ENCODE results near the gene FBL.

The FBL gene

DNA sequence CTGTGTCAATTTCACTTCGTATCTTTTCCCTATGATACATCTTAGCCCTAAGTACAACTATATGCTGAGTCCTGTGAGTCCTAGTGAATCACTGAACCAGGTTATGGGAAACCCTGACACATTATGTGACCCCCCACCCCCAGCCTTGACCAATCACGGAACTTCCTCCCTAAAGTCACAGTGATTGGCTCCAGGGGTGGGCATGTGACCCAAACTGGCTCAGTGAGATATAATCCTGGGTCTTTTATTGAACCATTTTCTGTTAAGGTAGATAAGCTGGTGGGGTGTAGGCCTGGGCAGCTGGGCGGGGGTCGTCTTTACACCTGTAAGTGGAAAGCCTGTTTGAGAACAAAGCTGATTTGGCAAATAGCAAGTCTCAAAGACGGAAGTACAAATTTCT, 19.8 kb upstream of the FBL start:
- Mint-ChIP-seq H3K4me3 (no peak overlapping the region), H3K36me3 (peaks cover 4% of the 10 kb centered on the region), H3K9me3 (ENCODE audit: low read depth) (no peaks in the 10 kb centered on the region), H3K27me3 (no peaks in the 10 kb centered on the region), H3K27ac (no peak overlapping the region), H3K4me1 (ENCODE audit: low read depth) (no peaks in the 10 kb centered on the region)

DNA sequence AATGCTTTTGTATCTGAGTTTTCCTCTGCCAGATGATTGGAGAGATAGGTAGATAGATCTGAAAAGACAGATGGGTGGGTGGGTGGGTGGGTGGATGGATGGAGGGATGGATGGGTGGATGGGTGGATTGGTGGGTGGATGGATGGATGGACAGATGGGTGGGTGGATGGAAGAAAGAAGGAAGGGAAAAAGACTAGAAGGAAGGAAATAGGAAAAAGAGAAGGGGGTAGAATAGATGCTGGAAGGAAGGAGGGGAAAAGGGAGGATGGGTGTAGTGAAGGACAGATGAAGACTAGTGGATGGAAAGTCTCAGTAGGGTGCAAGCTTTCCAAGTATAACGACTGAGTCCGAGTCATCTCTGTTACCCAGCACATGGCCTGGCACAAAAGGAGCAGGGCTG, 19.0 kb upstream of the FBL start:
- Mint-ChIP-seq H3K9me3 (ENCODE audit: low read depth) (no peaks in the 10 kb centered on the region), H3K27me3 (no peaks in the 10 kb centered on the region), H3K27ac (no peak overlapping the region), H3K36me3 (peaks cover 4% of the 10 kb centered on the region), H3K4me3 (no peak overlapping the region), H3K4me1 (ENCODE audit: low read depth) (no peaks in the 10 kb centered on the region)

- H3K4me3 Mint-ChIP-seq: no peak overlapping the region
- no peaks in the 10 kb centered on the region for H3K9me3 Mint-ChIP-seq (ENCODE audit: low read depth)
- H3K27me3 Mint-ChIP-seq: no peaks in the 10 kb centered on the region
- H3K27ac Mint-ChIP-seq: no peak overlapping the region
- H3K4me1 Mint-ChIP-seq (ENCODE audit: low read depth): no peaks in the 10 kb centered on the region
- H3K36me3 Mint-ChIP-seq: peaks cover 4% of the 10 kb centered on the region
Measured at GRCh38 chr19:39864118-39864517, 17.9 kb upstream of the FBL start.

DNA sequence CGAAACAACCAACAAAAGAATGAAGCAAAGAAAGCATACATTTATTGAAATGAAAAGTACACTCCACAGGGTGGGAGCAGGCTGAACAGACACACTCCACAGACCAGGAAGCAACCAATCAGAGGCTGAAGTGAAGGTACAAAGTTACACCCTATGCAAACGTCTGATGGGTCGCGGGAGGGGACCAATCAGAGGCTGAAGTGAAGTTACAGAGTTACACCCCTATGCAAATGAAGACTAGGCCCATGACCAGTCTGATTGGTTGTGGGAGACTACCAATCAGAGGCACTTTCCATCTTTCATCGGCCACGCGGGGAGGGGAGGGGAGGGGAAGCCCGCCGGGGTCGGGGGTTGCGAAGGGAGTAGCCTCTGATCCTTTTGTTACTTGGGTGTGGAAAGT, 12.4 kb upstream of the FBL start:
- H3K4me1 Mint-ChIP-seq (ENCODE audit: low read depth): no peaks in the 10 kb centered on the region
- H3K4me3 Mint-ChIP-seq: no peak overlapping the region
- peaks cover 3% of the 10 kb centered on the region for H3K27me3 Mint-ChIP-seq
- peaks cover 4% of the 10 kb centered on the region for H3K36me3 Mint-ChIP-seq
- H3K9me3 Mint-ChIP-seq (ENCODE audit: low read depth): no peaks in the 10 kb centered on the region
- no peak overlapping the region for H3K27ac Mint-ChIP-seq

- Mint-ChIP-seq H3K4me1 (ENCODE audit: low read depth) (no peaks in the 10 kb centered on the region), H3K9me3 (ENCODE audit: low read depth) (no peaks in the 10 kb centered on the region), H3K27ac (no peak overlapping the region), H3K27me3 (peaks cover 4% of the 10 kb centered on the region), H3K4me3 (no peak overlapping the region), H3K36me3 (no peaks in the 10 kb centered on the region)
Measured at GRCh38 chr19:39852882-39853281, 6.7 kb upstream of the FBL start.

DNA sequence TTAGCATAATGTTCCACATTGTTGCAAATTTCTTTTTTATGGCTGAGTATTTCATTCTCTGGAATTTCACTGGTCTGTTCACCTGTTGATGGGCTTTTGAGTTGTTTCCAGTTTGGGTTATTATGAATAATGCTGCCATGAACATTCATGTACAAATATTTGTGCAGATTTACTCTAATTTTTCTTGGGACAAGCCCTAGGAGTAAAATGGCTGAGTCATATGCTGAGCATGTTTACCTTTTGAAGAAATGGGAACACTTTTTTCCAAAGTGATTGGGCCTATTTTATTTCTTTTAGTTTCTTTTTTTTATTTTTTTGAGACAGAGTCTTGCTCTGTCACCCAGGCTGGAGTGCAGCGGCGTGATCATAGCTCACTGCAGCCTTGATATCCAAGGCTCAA, 4.7 kb upstream of the FBL start:
- H3K4me1 Mint-ChIP-seq (ENCODE audit: low read depth): peaks cover 9% of the 10 kb centered on the region
- no peak overlapping the region for H3K27ac Mint-ChIP-seq
- H3K4me3 Mint-ChIP-seq: no peak overlapping the region

GRCh38 chr19:39848392-39848791, 2.2 kb upstream of the FBL start:
- no peak overlapping the region for H3K4me3 Mint-ChIP-seq
- H3K9me3 Mint-ChIP-seq (ENCODE audit: low read depth): no peaks in the 10 kb centered on the region
- H3K27ac Mint-ChIP-seq: no peak overlapping the region
- peaks cover 2% of the 10 kb centered on the region for H3K27me3 Mint-ChIP-seq
- peaks cover 26% of the 10 kb centered on the region for H3K4me1 Mint-ChIP-seq (ENCODE audit: low read depth)
- H3K36me3 Mint-ChIP-seq: peaks cover 11% of the 10 kb centered on the region

More for the DNA sequence above, 4.7 kb upstream of the FBL start:
- no peaks in the 10 kb centered on the region for H3K9me3 Mint-ChIP-seq (ENCODE audit: low read depth)
- H3K27me3 Mint-ChIP-seq: peaks cover 4% of the 10 kb centered on the region
- no peaks in the 10 kb centered on the region for H3K36me3 Mint-ChIP-seq

DNA sequence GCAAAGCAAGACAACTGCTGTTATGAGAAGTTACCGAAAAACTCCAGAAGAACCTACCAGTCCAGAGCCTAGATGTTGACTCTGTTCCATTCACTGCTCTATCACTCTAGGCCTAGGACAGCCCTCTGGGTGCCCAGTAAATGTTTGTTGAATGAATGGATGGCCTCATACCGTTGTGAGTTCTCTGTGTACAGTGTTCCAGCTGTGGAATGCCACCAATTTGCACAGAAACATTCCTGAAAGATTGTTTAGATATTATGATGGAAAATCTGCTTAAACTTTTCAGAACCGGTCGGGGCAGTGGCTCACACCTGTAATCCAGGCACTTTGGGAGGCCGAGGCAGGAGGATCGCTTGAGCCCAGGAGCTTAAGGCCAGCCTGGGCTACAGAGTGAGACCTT, 1.3 kb upstream of the FBL start:
- H3K36me3 Mint-ChIP-seq: peaks cover 11% of the 10 kb centered on the region
- H3K4me3 Mint-ChIP-seq: peak overlapping the region; percentile 5
- H3K9me3 Mint-ChIP-seq (ENCODE audit: low read depth): no peaks in the 10 kb centered on the region
- H3K27me3 Mint-ChIP-seq: peaks cover 2% of the 10 kb centered on the region
- peaks cover 34% of the 10 kb centered on the region for H3K4me1 Mint-ChIP-seq (ENCODE audit: low read depth)
- no peak overlapping the region for H3K27ac Mint-ChIP-seq

GRCh38 chr19:39846678-39847486, 703 bp upstream of the FBL start:
- Mint-ChIP-seq H3K27ac (peak overlapping the region; percentile 97), H3K4me1 (ENCODE audit: low read depth) (peaks cover 38% of the 10 kb centered on the region), H3K4me3 (peak overlapping the region; percentile 97), H3K36me3 (peaks cover 11% of the 10 kb centered on the region), H3K27me3 (peaks cover 2% of the 10 kb centered on the region), H3K9me3 (ENCODE audit: low read depth) (no peaks in the 10 kb centered on the region)

DNA sequence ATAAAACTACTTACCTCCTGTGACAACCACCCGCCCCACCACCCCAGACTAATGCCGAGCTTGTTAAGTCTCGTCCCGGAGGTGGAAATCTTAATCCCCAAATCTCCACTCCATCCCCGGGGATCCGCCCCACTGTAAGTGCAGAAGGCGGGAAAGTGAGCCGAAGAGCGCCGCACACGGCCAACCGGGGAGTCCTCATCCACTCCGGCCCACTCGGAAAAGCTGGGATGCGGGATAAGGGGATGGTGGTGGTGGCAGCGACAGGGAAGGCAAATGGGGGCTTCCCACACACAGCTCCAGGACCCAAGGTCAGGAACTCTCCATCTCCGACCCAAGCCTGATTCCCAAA, 621 bp downstream of the FBL start:
- Mint-ChIP-seq H3K4me3 (peak overlapping the region; percentile 97), H3K36me3 (peaks cover 11% of the 10 kb centered on the region), H3K9me3 (ENCODE audit: low read depth) (no peaks in the 10 kb centered on the region), H3K4me1 (ENCODE audit: low read depth) (peaks cover 47% of the 10 kb centered on the region), H3K27me3 (no peaks in the 10 kb centered on the region), H3K27ac (peak overlapping the region; percentile 97)

DNA sequence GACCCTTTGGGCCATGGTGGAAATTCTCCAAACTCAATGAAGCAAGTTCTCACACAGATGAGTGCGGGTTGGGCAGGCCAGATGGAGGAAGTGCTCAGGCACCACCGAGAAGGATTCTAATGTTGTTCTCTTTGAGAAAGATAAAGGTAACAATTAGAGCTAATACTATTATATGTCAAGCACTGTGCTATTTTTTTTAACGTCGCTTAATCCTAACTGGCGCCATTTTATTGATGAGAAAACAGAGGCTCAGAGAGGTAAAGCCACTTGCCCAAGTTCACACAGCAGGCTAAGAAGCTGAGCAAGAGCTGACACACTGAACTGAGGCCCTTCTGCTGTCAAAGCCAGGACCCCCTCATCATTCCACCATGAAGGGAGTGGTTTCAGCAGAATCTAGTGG, 1.0 kb downstream of the FBL start:
- Mint-ChIP-seq H3K9me3 (ENCODE audit: low read depth) (no peaks in the 10 kb centered on the region), H3K4me3 (peak overlapping the region; percentile 97), H3K4me1 (ENCODE audit: low read depth) (peaks cover 47% of the 10 kb centered on the region), H3K36me3 (peaks cover 11% of the 10 kb centered on the region), H3K27me3 (no peaks in the 10 kb centered on the region), H3K27ac (peak overlapping the region; percentile 97)

DNA sequence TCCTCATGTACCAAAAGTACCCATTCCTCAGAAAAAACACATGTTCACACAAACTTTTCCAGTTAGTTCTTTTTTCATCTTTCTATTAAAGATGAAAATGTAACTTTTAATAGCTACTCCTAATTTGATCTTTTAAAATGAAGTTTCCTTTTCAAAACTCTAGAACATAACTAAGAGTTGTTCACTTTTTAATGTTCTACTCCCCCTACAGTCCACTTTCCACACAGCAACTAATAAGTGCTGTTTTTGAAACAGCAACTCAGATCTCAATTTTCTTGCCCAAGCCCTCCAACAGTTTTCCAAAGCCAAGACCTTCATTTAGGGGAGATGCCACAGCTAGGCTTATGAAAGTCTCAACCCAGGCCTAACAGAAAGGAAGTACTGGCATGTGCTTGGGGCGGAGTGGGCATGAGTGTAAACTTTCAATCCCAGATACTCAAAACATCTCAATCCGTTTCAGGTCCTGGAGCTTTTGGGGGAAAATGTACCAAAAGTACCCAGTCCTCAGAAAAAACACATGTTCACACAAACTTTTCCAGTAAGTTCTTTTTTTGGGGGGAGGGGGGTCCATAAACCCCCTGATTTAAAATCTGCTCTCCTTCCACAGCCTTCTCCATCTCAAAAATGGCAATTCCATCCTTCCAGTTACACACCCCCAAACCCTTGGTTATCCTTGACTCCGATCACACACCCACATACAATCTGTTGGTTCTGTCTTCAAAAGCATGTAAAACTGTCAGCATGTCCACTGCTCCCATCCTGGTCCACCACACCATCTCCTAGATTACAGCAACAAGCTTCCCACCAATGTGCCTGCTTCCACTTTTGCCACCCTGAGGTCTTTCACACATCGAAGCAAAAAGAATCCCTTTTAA, 2.0 kb downstream of the FBL start:
- Mint-ChIP-seq H3K36me3 (peaks cover 11% of the 10 kb centered on the region), H3K27me3 (no peaks in the 10 kb centered on the region), H3K9me3 (ENCODE audit: low read depth) (no peaks in the 10 kb centered on the region), H3K4me1 (ENCODE audit: low read depth) (peaks cover 47% of the 10 kb centered on the region), H3K4me3 (peak overlapping the region; percentile 97), H3K27ac (peak overlapping the region; percentile 97)

- H3K4me3 Mint-ChIP-seq: peak overlapping the region; percentile 46
- peaks cover 47% of the 10 kb centered on the region for H3K4me1 Mint-ChIP-seq (ENCODE audit: low read depth)
- H3K9me3 Mint-ChIP-seq (ENCODE audit: low read depth): no peaks in the 10 kb centered on the region
- no peaks in the 10 kb centered on the region for H3K27me3 Mint-ChIP-seq
- H3K36me3 Mint-ChIP-seq: peaks cover 11% of the 10 kb centered on the region
- no peak overlapping the region for H3K27ac Mint-ChIP-seq
Measured at GRCh38 chr19:39842693-39843435, 3.3 kb downstream of the FBL start.

DNA sequence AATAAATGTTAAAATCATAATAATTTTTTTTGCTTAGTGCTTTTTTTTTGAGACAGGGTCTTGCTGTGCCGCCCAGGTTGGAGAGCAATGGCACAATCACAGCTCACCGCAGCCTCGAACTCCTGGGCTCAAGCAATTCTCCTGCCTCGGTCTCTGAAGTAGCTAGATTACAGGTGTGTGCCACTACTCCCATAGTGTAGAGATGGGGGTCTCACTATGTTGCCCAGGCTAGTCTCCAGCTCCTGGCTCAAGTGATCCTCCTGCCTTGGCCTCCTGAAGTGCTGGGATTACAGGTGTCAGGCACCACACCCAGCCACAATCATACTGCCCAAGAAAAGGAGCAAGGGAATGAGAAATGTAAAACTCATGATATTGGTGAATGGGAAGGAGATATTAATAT, 5.1 kb downstream of the FBL start:
- H3K4me1 Mint-ChIP-seq (ENCODE audit: low read depth): peaks cover 38% of the 10 kb centered on the region
- no peak overlapping the region for H3K27ac Mint-ChIP-seq
- peaks cover 16% of the 10 kb centered on the region for H3K36me3 Mint-ChIP-seq
- H3K9me3 Mint-ChIP-seq (ENCODE audit: low read depth): no peaks in the 10 kb centered on the region
- no peak overlapping the region for H3K4me3 Mint-ChIP-seq
- no peaks in the 10 kb centered on the region for H3K27me3 Mint-ChIP-seq

- H3K27me3 Mint-ChIP-seq: no peaks in the 10 kb centered on the region
- H3K4me1 Mint-ChIP-seq (ENCODE audit: low read depth): peaks cover 38% of the 10 kb centered on the region
- H3K27ac Mint-ChIP-seq: peak overlapping the region; percentile 41
- no peak overlapping the region for H3K4me3 Mint-ChIP-seq
- no peaks in the 10 kb centered on the region for H3K9me3 Mint-ChIP-seq (ENCODE audit: low read depth)
- peaks cover 16% of the 10 kb centered on the region for H3K36me3 Mint-ChIP-seq
Measured at GRCh38 chr19:39840492-39840891, 5.7 kb downstream of the FBL start.

All from activated naive CD8-positive, alpha-beta T cell (primary cell).